Measurements from ENCODE around the gene GPC3. TPM values are rescaled to one million over a fixed set of nuclear protein-coding genes. Genes with fewer than 3 reads are reported as not detected.
"Not testable (repeated sequence)": the region's sequence is repeated elsewhere in the genome, so short reads cannot be mapped to it uniquely, and the experiment has no call there.

The GPC3 gene
- total RNA-seq, 1 experiment from 2014 or later: not detected

GRCh38 chrX:133892337-133892736 is 93.1 kb downstream of the GPC3 start:
- Histone ChIP-seq H3K4me2 (peak overlapping the region; percentile 48), H3K9me2 (ENCODE audit: insufficient read depth) (no peaks in the 10 kb centered on the region), H4K20me1 (ENCODE audit: insufficient read depth) (no peaks in the 10 kb centered on the region), H3K4me3 (no peak overlapping the region), H3K27me3 (ENCODE audit: insufficient read depth, low read depth) (no peaks in the 10 kb centered on the region), H3K36me3 (ENCODE audit: low read depth) (no peaks in the 10 kb centered on the region), H3K9me3 (ENCODE audit: insufficient read depth, low read depth) (no peaks in the 10 kb centered on the region), H3K27ac (0 out of 2 replicates have a peak overlapping the region, but pooled peaks have one; percentile 19), H3F3A (ENCODE audit: insufficient read depth, low read depth) (0 out of 2 replicates have a peak, but pooled peaks cover 4% of the 10 kb centered on the region), H3K79me2 (ENCODE audit: low read depth) (no peaks in the 10 kb centered on the region), H3K4me1 (replicated peaks; ENCODE audit: insufficient read depth) (peaks cover 15% of the 10 kb centered on the region), H2AFZ (no peak overlapping the region)
- POLR2A ChIA-PET (ENCODE audit: unreplicated experiment): no interaction called here
- TF ChIP-seq CTCF (conservative IDR thresholded peaks at IDR 0.05): no peak
- TF ChIP-seq EZH2 (IDR thresholded peaks at IDR 0.05; ENCODE audit: low read depth): no peak
- DNase-seq: peak; percentile 2 to 76
- CTCF ChIA-PET: no interaction called here
- no TSS peak for BruUV-seq (replicated peaks)
- intact Hi-C loops (cut with micrococcal nuclease; ENCODE audit: unreplicated experiment): no loop called here

GRCh38 chrX:133888984-133889383 is 96.4 kb downstream of the GPC3 start:
- H3K4me3 ChIP-seq: no peak overlapping the region
- TF ChIP-seq CTCF (conservative IDR thresholded peaks at IDR 0.05): no peak
- no peak for TF ChIP-seq EZH2 (IDR thresholded peaks at IDR 0.05; ENCODE audit: low read depth)
- no peak overlapping the region for H3K27ac ChIP-seq
- H3F3A ChIP-seq (ENCODE audit: insufficient read depth, low read depth): 0 out of 2 replicates have a peak, but pooled peaks cover 4% of the 10 kb centered on the region
- peaks cover 15% of the 10 kb centered on the region for H3K4me1 ChIP-seq (replicated peaks; ENCODE audit: insufficient read depth)
- POLR2A ChIA-PET (ENCODE audit: unreplicated experiment): no interaction called here
- no peak overlapping the region for H2AFZ ChIP-seq
- CTCF ChIA-PET: no interaction called here
- H3K4me2 ChIP-seq: no peak overlapping the region
- H4K20me1 ChIP-seq (ENCODE audit: insufficient read depth): no peaks in the 10 kb centered on the region
- H3K9me2 ChIP-seq (ENCODE audit: insufficient read depth): no peaks in the 10 kb centered on the region
- no peaks in the 10 kb centered on the region for H3K9me3 ChIP-seq (ENCODE audit: insufficient read depth, low read depth)
- DNase-seq: no peak
- H3K27me3 ChIP-seq (ENCODE audit: insufficient read depth, low read depth): no peaks in the 10 kb centered on the region
- intact Hi-C loops (cut with micrococcal nuclease; ENCODE audit: unreplicated experiment): no loop called here
- no peaks in the 10 kb centered on the region for H3K36me3 ChIP-seq (ENCODE audit: low read depth)
- BruUV-seq (replicated peaks): no TSS peak
- H3K79me2 ChIP-seq (ENCODE audit: low read depth): no peaks in the 10 kb centered on the region

GRCh38 chrX:133888084-133888483 is 97.3 kb downstream of the GPC3 start:
- H3K27ac ChIP-seq; H3K36me3 ChIP-seq (ENCODE audit: low read depth); DNase-seq; H3K4me3 ChIP-seq; CTCF ChIA-PET; H3F3A ChIP-seq (ENCODE audit: insufficient read depth, low read depth); BruUV-seq (replicated peaks); H3K9me3 ChIP-seq (ENCODE audit: insufficient read depth, low read depth); H3K9me2 ChIP-seq (ENCODE audit: insufficient read depth); H3K4me2 ChIP-seq; H3K27me3 ChIP-seq (ENCODE audit: insufficient read depth, low read depth); POLR2A ChIA-PET (ENCODE audit: unreplicated experiment); H3K79me2 ChIP-seq (ENCODE audit: low read depth); H4K20me1 ChIP-seq (ENCODE audit: insufficient read depth); H2AFZ ChIP-seq; intact Hi-C loops (cut with micrococcal nuclease; ENCODE audit: unreplicated experiment): not testable (repeated sequence)
- peaks cover 14% of the 10 kb centered on the region for H3K4me1 ChIP-seq (replicated peaks; ENCODE audit: insufficient read depth)
